CD1c-positive myeloid dendritic cell (primary cell): ENCODE data around the gene C13orf46.

ENCODE experiments used
- DNase-seq: peaks from one replicate; pipeline ENCODE4 v3.0.0-alpha.2; 2016; ENCODE audit errors: extremely low spot score

Gene C13orf46

GRCh38 chr13:113938716-113939115, 35.2 kb downstream of the C13orf46 start:
- no peak for DNase-seq

DNA sequence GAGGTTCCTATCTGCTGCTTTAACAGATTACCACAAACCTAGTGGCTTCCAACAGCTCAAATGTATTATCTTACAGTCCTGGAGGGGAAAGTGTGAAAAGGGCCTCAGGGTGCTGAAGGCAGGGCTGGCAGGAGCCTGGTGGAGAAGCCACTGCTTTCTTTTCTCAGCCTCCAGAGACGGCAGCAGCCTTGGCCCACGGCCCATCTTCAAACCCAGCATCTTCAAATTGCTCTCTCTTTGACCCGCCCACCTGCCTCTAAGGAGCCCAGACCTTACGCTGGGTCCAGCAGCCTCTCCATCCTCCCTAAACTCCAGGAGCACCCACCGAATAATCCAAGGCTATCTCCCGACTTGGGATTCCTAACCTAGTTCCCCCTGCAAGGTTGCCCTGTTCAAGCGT, 35.6 kb downstream of the C13orf46 start:
- DNase-seq = no peak

DNA sequence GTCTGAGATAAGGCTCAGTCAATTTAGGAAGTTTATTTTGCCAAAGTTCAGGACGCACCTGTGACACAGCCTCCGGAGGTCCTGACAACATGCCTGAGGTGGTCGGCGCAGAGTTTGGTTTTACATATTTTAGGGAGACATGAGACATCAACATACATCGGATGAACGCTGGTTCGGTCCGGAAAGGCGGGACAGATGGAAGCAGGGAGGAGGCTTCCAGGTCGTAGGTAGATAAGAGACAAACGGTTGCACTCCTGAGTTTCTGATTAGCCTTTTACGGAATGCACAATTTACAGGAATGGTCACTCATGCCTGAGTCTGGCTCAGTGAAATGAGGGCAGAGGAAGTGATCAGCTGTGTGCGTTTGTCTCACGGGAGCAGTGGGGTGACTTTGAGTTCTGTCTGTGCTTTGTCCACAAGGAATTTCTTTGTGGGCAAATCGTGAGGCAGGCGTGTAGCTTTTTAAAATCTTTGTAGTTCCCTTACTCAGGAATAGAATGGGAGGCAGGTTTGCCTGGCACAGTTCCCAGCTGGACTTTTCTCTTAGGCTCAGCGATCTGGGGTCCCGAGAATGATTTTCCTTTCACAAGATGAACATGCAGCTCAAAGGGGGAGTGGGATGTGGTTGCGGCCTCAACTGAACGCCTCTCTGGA, 36.2 kb downstream of the C13orf46 start:
- DNase-seq = no peak

DNA sequence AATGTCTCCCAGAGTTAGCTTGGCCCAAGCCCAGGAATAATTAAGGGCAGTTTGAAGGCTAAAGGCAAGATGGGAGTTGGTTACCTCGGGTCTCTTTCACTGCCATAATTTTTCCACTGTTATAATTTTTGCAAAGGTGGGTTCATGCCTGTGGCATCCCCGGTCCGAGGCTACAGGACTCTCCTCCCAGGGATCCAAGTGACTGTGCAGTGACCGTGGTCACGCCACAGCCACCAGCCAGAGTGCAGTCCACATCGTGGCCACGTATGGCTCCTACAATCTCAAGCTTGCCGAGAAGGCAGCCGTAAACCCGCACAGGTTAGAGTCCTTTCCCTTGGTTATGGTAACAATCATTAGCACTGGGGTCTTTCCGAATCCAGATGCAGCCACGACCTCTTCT, 36.8 kb downstream of the C13orf46 start:
- DNase-seq = no peak

GRCh38 chr13:113936166-113936965, 37.5 kb downstream of the C13orf46 start:
- DNase-seq = no peak

GRCh38 chr13:113935001-113935844, 38.7 kb downstream of the C13orf46 start:
- DNase-seq = no peak

DNA sequence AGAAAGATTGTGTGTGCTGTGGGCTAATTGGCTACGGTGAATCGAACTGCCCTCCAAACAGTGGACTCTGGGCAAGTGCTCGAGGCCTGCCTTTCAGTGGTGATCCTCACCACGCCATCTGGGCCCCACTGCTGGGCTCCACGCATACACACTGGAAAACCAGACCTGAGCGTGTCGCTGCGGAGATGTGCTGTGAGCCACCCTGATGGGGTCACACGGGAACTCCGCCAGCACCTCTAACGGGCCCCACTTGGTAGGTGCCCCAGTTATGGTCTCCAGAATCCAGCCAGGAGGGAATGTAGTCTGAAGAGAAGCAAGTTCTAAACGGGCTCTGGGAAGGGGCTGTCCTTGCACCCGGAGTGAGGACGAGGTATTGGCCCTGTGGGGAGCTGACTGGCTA, 39.3 kb downstream of the C13orf46 start:
- DNase-seq = no peak

GRCh38 chr13:113933901-113934300, 40.0 kb downstream of the C13orf46 start:
- DNase-seq = no peak

- no peak for DNase-seq
Measured at GRCh38 chr13:113931841-113932459, 41.9 kb downstream of the C13orf46 start.

- no peak for DNase-seq
Measured at GRCh38 chr13:113930671-113931637, 42.9 kb downstream of the C13orf46 start.

DNA sequence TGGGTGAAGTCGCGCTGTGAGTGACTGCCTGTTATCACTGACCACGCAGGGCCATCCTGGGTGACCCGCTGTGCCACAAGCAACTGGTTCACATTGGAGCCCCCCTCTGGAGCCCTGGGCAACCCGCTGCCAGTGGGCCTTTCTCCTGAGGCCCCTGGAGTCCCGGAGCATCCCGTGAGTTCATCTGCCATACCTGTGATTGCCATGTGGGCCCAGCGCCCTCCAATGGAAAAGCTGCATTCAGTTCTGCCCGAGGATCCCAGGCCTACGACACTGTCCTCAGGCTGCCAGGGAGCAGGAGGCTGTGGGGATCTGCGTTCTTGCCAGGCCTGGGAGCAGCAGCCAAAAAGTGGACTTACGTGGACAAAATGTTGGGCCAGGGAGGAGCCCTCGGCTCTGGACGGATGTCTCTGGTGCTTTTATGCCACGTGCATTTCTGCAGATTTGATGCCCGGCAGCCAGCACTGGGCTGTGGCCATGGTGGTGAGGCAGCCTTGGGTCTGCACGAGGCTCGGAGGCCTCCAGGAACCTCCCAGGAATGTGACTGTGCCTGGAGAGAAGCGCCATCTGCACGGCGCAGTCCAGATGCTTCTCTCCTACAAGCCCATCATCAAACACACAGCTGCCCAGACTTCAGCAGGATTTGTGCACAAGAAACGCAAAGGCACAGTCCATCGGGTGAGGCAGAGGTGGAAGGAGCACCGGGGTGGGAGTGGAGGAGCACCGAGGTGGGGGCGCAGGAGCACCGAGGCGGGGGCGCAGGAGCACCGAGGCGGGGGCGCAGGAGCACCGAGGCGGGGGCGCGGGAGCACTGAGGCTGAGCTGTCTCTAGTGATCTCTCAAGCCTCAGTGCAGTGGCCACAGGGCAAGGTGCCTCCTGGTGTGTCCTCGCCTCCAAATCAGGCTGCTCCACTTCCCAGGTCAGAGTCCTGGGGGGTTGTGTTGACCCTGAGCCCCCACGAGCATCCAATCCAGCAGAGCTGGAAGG, 44.0 kb downstream of the C13orf46 start:
- no peak for DNase-seq

GRCh38 chr13:113928685-113929627, 44.9 kb downstream of the C13orf46 start:
- DNase-seq = no peak

GRCh38 chr13:113927661-113928581, 46.0 kb downstream of the C13orf46 start:
- DNase-seq = no peak

DNA sequence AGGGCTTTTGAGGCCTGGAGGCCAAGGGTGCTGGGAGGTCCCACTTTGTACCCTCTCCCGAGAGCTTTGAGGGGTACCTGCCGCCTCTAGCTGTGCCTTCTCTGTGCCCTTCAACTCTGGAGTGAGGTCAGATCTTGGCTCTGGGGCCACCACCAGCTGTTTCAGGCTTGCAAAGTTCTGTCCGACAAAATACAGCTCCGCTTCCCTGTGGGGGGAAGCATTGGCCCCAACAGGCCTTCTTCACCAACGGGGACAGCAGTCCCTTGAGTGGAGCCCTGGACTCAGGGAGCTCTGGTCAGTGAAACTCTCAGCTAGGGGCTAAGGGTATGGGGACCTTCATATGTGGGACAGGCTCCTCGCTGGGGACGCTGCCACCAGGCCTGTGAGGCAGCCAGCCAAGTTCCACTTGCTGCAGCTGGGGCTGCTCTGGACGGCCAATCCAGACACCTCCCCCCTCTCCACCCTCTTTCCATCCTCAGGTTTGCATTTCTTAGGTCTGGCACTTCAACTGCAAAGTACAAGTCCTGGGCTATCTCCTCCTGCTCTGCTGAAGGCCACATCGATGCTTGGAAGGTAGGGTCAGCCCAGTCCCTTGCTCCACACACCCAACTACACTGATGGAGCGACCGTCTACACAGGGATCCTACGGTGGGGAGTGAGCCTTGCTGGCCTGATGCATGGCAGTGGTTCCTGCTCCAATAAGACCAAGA, 46.8 kb downstream of the C13orf46 start:
- DNase-seq = no peak

DNA sequence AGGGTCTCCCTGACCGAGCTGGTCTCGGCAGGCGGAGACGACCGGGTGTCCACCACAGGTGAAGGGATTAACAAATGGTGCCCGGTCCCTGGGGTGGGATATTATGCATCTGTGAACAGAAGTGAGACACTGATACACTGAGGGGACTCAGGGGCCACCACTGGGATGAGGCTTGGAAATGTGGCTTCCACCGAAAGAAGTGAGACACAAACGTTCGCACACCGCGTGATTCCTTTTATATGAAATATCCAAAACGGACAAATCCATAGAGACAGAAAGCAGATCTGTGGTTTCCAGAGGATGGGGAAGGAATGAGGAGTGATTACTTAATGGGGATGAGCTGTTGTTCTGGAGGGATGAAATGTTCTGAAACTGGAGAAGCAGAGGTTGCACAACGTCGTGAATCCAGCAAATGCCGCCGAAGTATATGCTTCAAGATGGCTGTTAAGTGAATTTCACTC, 47.5 kb downstream of the C13orf46 start:
- DNase-seq = no peak

DNA sequence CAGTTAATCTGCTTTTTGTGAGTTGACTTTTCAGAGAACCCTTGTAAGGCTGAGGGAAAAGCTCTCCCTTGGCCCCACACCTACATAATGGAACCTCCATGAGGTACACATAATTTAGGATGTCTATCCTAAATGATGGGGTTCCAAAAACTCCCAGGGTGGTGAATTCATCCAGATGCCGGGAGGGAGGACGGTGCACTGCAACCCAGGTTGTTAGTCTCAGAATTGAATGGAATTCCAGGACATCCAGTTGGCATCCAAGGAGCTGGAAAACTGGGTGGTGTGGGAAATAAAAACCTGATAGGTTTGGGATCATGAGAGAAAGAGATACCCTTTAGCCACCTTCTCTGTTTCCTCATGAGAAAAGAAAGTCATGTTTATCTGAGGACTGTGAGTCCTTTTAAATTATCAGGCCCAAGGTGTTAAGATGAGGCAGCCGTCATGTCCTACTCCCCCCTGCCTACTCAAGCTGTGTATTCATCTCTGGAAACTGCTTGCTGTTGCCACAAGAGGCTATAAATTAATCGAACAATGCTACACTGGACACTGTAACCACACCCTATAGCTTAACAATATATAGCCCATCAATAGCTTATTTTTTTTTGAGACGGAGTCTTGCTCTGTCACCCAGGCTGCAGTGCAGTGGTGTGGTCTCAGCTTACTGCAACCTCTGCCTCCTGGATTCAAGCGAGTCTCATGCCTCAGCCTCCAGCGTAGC, 49.5 kb downstream of the C13orf46 start:
- no peak for DNase-seq
